DOHH2 (cell line): ENCODE data around the gene GTF2IRD2.
"Not testable (repeated sequence)": the region's sequence is repeated elsewhere in the genome, so short reads cannot be mapped to it uniquely, and the experiment has no call there.

Source experiments
- EZH2phosphoT487 ChIP-seq: fragments of 200-600 bp; sonication (generic); IDR thresholded peaks from 2 replicates; pipeline ENCODE4 v1.6.1; 2017; ENCODE audit warnings: borderline replicate concordance, mild to moderate bottlenecking, antibody characterized with exemption, low read length, moderate library complexity, mixed read lengths
- TF ChIP-seq, protein P1 (sequence below): fragments of 200-600 bp; sonication (generic); IDR thresholded peaks from one replicate; pipeline ENCODE4 v1.5.1; 2014; ENCODE audit warnings: antibody characterized with exemption, mild to moderate bottlenecking, low read depth, low read length; ENCODE audit not compliant: poor library complexity, severe bottlenecking

DNA sequence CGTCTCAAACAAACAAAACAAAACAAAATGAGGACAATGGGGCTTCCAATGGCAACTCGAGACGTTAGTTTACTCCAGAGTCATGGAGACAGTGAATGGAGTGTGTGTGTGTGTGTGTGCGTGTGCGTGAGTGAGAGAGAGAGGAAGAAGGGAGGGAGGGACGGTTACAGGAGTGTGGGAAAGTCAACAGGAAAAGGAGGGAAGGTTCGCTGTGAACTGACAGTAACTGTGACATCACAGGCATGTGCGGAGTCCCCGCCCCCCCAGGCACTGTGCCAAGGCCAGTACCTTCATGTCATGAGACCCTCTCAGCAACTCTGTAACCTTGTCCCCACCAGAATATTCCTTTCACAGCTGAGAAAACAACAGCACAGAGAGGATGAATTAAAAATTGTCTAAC lies 30.7 kb upstream of the GTF2IRD2 start:
- TF ChIP-seq, protein P1, sequence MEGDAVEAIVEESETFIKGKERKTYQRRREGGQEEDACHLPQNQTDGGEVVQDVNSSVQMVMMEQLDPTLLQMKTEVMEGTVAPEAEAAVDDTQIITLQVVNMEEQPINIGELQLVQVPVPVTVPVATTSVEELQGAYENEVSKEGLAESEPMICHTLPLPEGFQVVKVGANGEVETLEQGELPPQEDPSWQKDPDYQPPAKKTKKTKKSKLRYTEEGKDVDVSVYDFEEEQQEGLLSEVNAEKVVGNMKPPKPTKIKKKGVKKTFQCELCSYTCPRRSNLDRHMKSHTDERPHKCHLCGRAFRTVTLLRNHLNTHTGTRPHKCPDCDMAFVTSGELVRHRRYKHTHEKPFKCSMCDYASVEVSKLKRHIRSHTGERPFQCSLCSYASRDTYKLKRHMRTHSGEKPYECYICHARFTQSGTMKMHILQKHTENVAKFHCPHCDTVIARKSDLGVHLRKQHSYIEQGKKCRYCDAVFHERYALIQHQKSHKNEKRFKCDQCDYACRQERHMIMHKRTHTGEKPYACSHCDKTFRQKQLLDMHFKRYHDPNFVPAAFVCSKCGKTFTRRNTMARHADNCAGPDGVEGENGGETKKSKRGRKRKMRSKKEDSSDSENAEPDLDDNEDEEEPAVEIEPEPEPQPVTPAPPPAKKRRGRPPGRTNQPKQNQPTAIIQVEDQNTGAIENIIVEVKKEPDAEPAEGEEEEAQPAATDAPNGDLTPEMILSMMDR: not testable (repeated sequence)
- TF ChIP-seq EZH2phosphoT487: not testable (repeated sequence)
